ENCODE results near the gene NTF3.

- TF ChIP-seq POLR2A (IDR thresholded peaks at IDR 0.05; ENCODE audit: extremely low read depth, insufficient read length) (no peak), CTCF (IDR thresholded peaks at IDR 0.05; ENCODE audit: low read depth, low read length) (no peak)
Measured at GRCh38 chr12:5518584-5519365, 86.9 kb downstream of the NTF3 start.

Data from NB4 (cell line).